Stomach (tissue), 19 donors: ENCODE measurements around the gene UBE2M. TPM values are rescaled to one million over a fixed set of nuclear protein-coding genes. Genes with fewer than 3 reads are reported as not detected.
A peak's percentile ranks its signal among the peaks of the same experiment; 100 is the strongest.
"Not testable (repeated sequence)": the region's sequence is repeated elsewhere in the genome, so short reads cannot be mapped to it uniquely, and the experiment has no call there.

ENCODE experiments used
- DNase-seq, 2 donors: peaks; one replicate each; pipeline versions ENCODE4 v3.0.0 to v3.0.0-alpha.2; 2013 to 2019
- H3K27ac ChIP-seq, 5 donors: fragments of 200-600 bp in 4 of 5; sonication (generic) in 4 of 5; one replicate each; pipeline ENCODE4 v1.5.1; 2013 to 2019; ENCODE audit warnings: mild to moderate bottlenecking in 1 of 5, moderate library complexity in 1 of 5
- H3K27me3 ChIP-seq, 3 donors: fragments of 200-600 bp; sonication (generic); one replicate each; pipeline ENCODE4 v1.5.1; 2017 to 2019; ENCODE audit warnings: mixed run types in 1 of 3
- H3K36me3 ChIP-seq, 4 donors: fragments of 200-600 bp; sonication (generic); 1 replicate in 3 of 4; 2 replicates in 1 of 4; pipeline ENCODE4 v1.5.1; 2016 to 2019
- H3K4me1 ChIP-seq, 4 donors: fragments of 200-600 bp; sonication (generic); one replicate each; pipeline ENCODE4 v1.5.1; 2016 to 2019
- H3K4me3 ChIP-seq, 4 donors: fragments of 200-600 bp; sonication (generic) in 3 of 4; one replicate each; pipeline ENCODE4 v1.5.1; 2016 to 2019; ENCODE audit warnings: mild to moderate bottlenecking in 1 of 4
- H3K9me3 ChIP-seq, 4 donors: fragments of 200-600 bp; sonication (generic); one replicate each; pipeline ENCODE4 v1.5.1; 2016 to 2019
- CTCF ChIP-seq, 7 experiments: fragments of 450-650 bp in 4 of 7; fragments of 200-600 bp in 3 of 7; sonication (generic) in 3 of 7; IDR thresholded peaks; one replicate each; pipeline ENCODE4 v1.5.1; 2016 to 2019; ENCODE audit warnings: antibody characterized with exemption in 7 of 7, control low read depth in 2 of 7, mild to moderate bottlenecking in 1 of 7
- EP300 ChIP-seq: sonication (generic); formaldehyde crosslinking; IDR thresholded peaks from one replicate; pipeline ENCODE4 v1.6.1; 2017; ENCODE audit warnings: antibody characterized with exemption
- POLR2A ChIP-seq, 4 donors: fragments of 450-650 bp; IDR thresholded peaks; one replicate each; pipeline ENCODE4 v1.6.1; 2016; ENCODE audit warnings: antibody characterized with exemption in 4 of 4, control low read depth in 2 of 4, mild to moderate bottlenecking in 1 of 4, moderate library complexity in 1 of 4
- POLR2AphosphoS5 ChIP-seq, 3 donors: sonication (generic); formaldehyde crosslinking; IDR thresholded peaks; one replicate each; pipeline ENCODE4 v1.6.1; 2016; ENCODE audit warnings: antibody characterized with exemption in 3 of 3
- WGBS, 5 donors: extraction: QIAGEN DNeasy Blood & Tissue Kit in 3 of 5; methylation state at CpG; one replicate each; pipeline versions ENCODE4 v1.1.5 to v1.1.7; 2013 to 2018; 5-methylcytosine and 5-hydroxymethylcytosine counted together
- intact Hi-C: fragments of 100-400 bp; cut with DNase I; formaldehyde crosslinking; loops from one replicate; pipeline ENCODE4 v1.15.1; 2023; ENCODE audit warnings: low total_unique reads
- long read RNA-seq, 10 donors: transcript quantifications; one replicate each; lab custom pipeline, GENCODE V29; 2026
- polyA plus RNA-seq, 3 donors: library from polyadenylated mRNA; stranded (reverse); fragments of 200-250 nt; gene quantifications; one replicate each; pipeline ENCODE4 v1.2.3, GENCODE V29; 2013
- total RNA-seq, 5 donors: library from RNA; depleted of rRNA; stranded (reverse); fragments of >200 nt; gene quantifications; one replicate each; pipeline versions ENCODE4 v1.1.0 to v1.2.3, GENCODE V29; 2014 to 2016
- donor health status: healthy with polysubstance abuse.
- donor health status: Bipolar disorder and iron deficiency.
- donor health status: healthy.

Gene UBE2M
- 10 to 100 TPM in 3 of 5 donors, 1 to 10 TPM in 1, not detected in 1; 9.8 to 35.3 (median 27.1) TPM for total RNA-seq
- 10 to 100 TPM; 35.5 to 51.5 (median 41.9) TPM for polyA plus RNA-seq
- long read RNA-seq, donor 1, transcript UBE2M-201 (6 exons, 1,508 nt): major isoform, 18 of 18 reads
- long read RNA-seq, donor 1, partial matches to known transcripts: 0 of 18 reads
- long read RNA-seq, donor 1, other reads (novel, unspliced or antisense): 0 of 18 reads
- long read RNA-seq, donor 2, transcript UBE2M-201 (6 exons, 1,508 nt): major isoform, 17 of 17 reads
- long read RNA-seq, donor 2, partial matches to known transcripts: 0 of 17 reads
- long read RNA-seq, donor 2, other reads (novel, unspliced or antisense): 0 of 17 reads
- long read RNA-seq, donor 3, transcript UBE2M-201 (6 exons, 1,508 nt): major isoform, 14 of 14 reads
- long read RNA-seq, donor 3, partial matches to known transcripts: 0 of 14 reads
- long read RNA-seq, donor 3, other reads (novel, unspliced or antisense): 0 of 14 reads
- long read RNA-seq, donor 4, partial matches to known transcripts: 0 of 2 reads
- long read RNA-seq, donor 4, other reads (novel, unspliced or antisense): 0 of 2 reads
- long read RNA-seq, donor 5, transcript UBE2M-201 (6 exons, 1,508 nt): major isoform, 35 of 36 reads
- long read RNA-seq, donor 5, partial matches to known transcripts: 0 of 36 reads
- long read RNA-seq, donor 5, other reads (novel, unspliced or antisense): 0 of 36 reads
- long read RNA-seq, donor 6, transcript UBE2M-201 (6 exons, 1,508 nt): major isoform, 44 of 44 reads
- long read RNA-seq, donor 6, partial matches to known transcripts: 0 of 44 reads
- long read RNA-seq, donor 6, other reads (novel, unspliced or antisense): 0 of 44 reads
- long read RNA-seq, donor 7, transcript UBE2M-201 (6 exons, 1,508 nt): major isoform, 30 of 30 reads
- long read RNA-seq, donor 7, partial matches to known transcripts: 0 of 30 reads
- long read RNA-seq, donor 7, other reads (novel, unspliced or antisense): 0 of 30 reads
- long read RNA-seq, donor 8, transcript UBE2M-201 (6 exons, 1,508 nt): major isoform, 25 of 34 reads
- long read RNA-seq, donor 8, partial matches to known transcripts: 9 of 34 reads
- long read RNA-seq, donor 8, other reads (novel, unspliced or antisense): 0 of 34 reads
- long read RNA-seq, donor 9, transcript UBE2M-201 (6 exons, 1,508 nt): major isoform, 25 of 25 reads
- long read RNA-seq, donor 9, partial matches to known transcripts: 0 of 25 reads
- long read RNA-seq, donor 9, other reads (novel, unspliced or antisense): 0 of 25 reads
- long read RNA-seq, donor 10, transcript UBE2M-201 (6 exons, 1,508 nt): major isoform, 9 of 9 reads
- long read RNA-seq, donor 10, partial matches to known transcripts: 0 of 9 reads
- long read RNA-seq, donor 10, other reads (novel, unspliced or antisense): 0 of 9 reads

GRCh38 chr19:58558066-58558622 is at the start of gene UBE2M:
Gene UBE2M (minus strand): TSS chr19:58558611. CDS start chr19:58558381, 230 bp downstream.
- Histone ChIP-seq H3K9me3 (no peaks in the 10 kb centered on the region), H3K4me1 (peaks cover 62 to 77% (median 76%) of the 10 kb centered on the region in 4 donors), H3K36me3 (peaks cover 16 to 27% (median 22%) of the 10 kb centered on the region in 4 donors), H3K4me3 (peak within 1 kb of the TSS; percentile 72 to 88 (median 80)), H3K27ac (peak within 1 kb of the TSS; percentile 100), H3K27me3 (peaks cover 0 to 14% (median 8%) of the 10 kb centered on the region in 3 donors)
- peak; percentile 63 to 81 for DNase-seq
- WGBS, 5 donors: 0 to 1% (median 1%) methylated on average over 39 to 62 of the region's 62 CpGs
- intact Hi-C loops: no loop called here
- TF ChIP-seq CTCF (IDR thresholded peaks at IDR 0.05): no peak
- TF ChIP-seq EP300: no peak
- peak in 1 of 3 donors; percentile 21 for TF ChIP-seq POLR2AphosphoS5 (IDR thresholded peaks at IDR 0.05)
- TF ChIP-seq POLR2A (IDR thresholded peaks at IDR 0.05): no peak

- H3K4me3 ChIP-seq: not testable (repeated sequence)
- peak in 1 of 2 donors; percentile 60 for DNase-seq
These were observed 48.8 kb upstream of the UBE2M start for GRCh38 chr19:58607213-58607612.

GRCh38 chr19:58606251-58606896 is 48.0 kb upstream of the UBE2M start:
- H3K27ac ChIP-seq, H3K9me3 ChIP-seq, H3K36me3 ChIP-seq, H3K4me3 ChIP-seq, H3K27me3 ChIP-seq, intact Hi-C loops, H3K4me1 ChIP-seq: not testable (repeated sequence)
- peak in 1 of 2 donors; percentile 20 for DNase-seq
- TF ChIP-seq CTCF (IDR thresholded peaks at IDR 0.05): peak in 1 of 7 experiments; percentile 33
- WGBS, 5 donors: 63 to 85% (median 79%) methylated on average over 17 to 61 of the region's 62 CpGs

More at GRCh38 chr19:58607213-58607612, 48.8 kb upstream of the UBE2M start:
- intact Hi-C loops, H3K27me3 ChIP-seq, H3K27ac ChIP-seq, H3K36me3 ChIP-seq, H3K4me1 ChIP-seq, H3K9me3 ChIP-seq: not testable (repeated sequence)
- 80 to 100% (median 98%) methylated on average over 1 to 28 of the region's 28 CpGs for WGBS, 5 donors

DNA sequence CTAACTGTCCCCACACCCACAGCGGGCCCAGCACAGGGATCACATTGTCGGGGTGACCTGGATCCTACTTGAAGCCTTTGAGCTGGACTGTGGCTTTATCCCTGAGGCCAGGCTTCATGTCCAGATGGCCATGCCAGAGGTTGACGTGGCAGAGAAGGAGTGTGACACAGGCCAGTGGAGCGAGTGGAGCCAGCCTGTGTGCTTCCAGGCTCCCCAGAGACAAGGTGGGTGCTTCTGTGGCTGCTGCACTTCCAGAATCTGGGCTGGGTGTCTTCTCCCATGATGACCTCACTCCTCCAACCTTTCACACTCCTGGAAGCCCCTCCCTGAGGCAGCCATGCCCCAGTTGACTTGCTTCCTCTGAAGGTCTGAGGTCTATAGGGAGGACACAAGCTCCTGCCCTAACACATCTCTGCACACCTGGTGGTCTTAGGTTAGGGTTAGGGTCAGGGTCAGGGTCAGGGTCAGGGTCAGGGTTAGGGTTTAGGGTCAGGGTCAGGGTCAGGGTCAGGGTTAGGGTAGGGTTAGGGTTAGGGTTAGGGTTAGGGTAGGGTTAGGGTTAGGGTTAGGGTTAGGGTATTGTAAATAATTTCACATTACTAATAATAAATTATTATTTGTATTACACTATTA is 27.8 kb upstream of the UBE2M start:
- Histone ChIP-seq H3K36me3 (peaks cover 17 to 33% (median 32%) of the 10 kb centered on the region in 4 donors), H3K27ac (no peak overlapping the region), H3K4me3 (no peak overlapping the region), H3K9me3 (no peaks in the 10 kb centered on the region), H3K27me3 (no peaks in the 10 kb centered on the region), H3K4me1 (peaks cover 4 to 6% (median 5%) of the 10 kb centered on the region in 4 donors)
- intact Hi-C loops: no loop called here
- TF ChIP-seq EP300 (no peak), CTCF (IDR thresholded peaks at IDR 0.05) (no peak), POLR2A (IDR thresholded peaks at IDR 0.05) (no peak), POLR2AphosphoS5 (IDR thresholded peaks at IDR 0.05) (no peak)
- WGBS, 5 donors: 96 to 98% (median 97%) methylated on average over 4 of the region's 4 CpGs; no CpG with 5 or more reads in 1 of the 5 donors
- DNase-seq: no peak
